ENCODE results near the gene UGT3A1.
"Not testable (repeated sequence)": the region's sequence is repeated elsewhere in the genome, so short reads cannot be mapped to it uniquely, and the experiment has no call there.

UGT3A1 gene

GRCh38 chr5:35990520-35990919 lies 670 bp downstream of the UGT3A1 start:
- Histone ChIP-seq H3K9ac (ENCODE audit: low read length in 2 of 2) (no peak overlapping the region), H3K27ac (ENCODE audit: low read length) (no peak overlapping the region), H3K36me3 (ENCODE audit: control insufficient read depth in 2 of 2, insufficient read depth in 2 of 2, low read length in 2 of 2) (no peaks in the 10 kb centered on the region)

GRCh38 chr5:35988529-35988928 lies 2.7 kb downstream of the UGT3A1 start:
- Histone ChIP-seq H3K4me3 (ENCODE audit: low read length in 2 of 2) (no peak overlapping the region), H3K4me1 (ENCODE audit: control insufficient read depth, insufficient read depth, low read length) (no peaks in the 10 kb centered on the region), H3K9me3 (ENCODE audit: control insufficient read depth in 2 of 2, low read length in 2 of 2) (no peaks in the 10 kb centered on the region), H3K27me3 (ENCODE audit: control insufficient read depth in 1 of 2, insufficient read depth in 2 of 2, low read length in 2 of 2) (peaks cover 0 to 3% of the 10 kb centered on the region in 2 donors), H3K9ac (ENCODE audit: low read length in 2 of 2) (no peak overlapping the region), H3K27ac (ENCODE audit: low read length) (no peak overlapping the region), H3K36me3 (ENCODE audit: control insufficient read depth in 2 of 2, insufficient read depth in 2 of 2, low read length in 2 of 2) (no peaks in the 10 kb centered on the region)

More at GRCh38 chr5:35990520-35990919, 670 bp downstream of the UGT3A1 start:
- no peaks in the 10 kb centered on the region for H3K9me3 ChIP-seq (ENCODE audit: control insufficient read depth in 2 of 2, low read length in 2 of 2)
- peaks cover 0 to 3% of the 10 kb centered on the region in 2 donors for H3K27me3 ChIP-seq (ENCODE audit: control insufficient read depth in 1 of 2, insufficient read depth in 2 of 2, low read length in 2 of 2)
- no peak overlapping the region for H3K4me3 ChIP-seq (ENCODE audit: low read length in 2 of 2)
- H3K4me1 ChIP-seq (ENCODE audit: control insufficient read depth, insufficient read depth, low read length) = no peaks in the 10 kb centered on the region

- Histone ChIP-seq H3K27ac (ENCODE audit: low read length) (no peak overlapping the region), H3K4me3 (ENCODE audit: low read length in 2 of 2) (no peak overlapping the region), H3K9ac (ENCODE audit: low read length in 2 of 2) (no peak overlapping the region), H3K9me3 (ENCODE audit: control insufficient read depth in 2 of 2, low read length in 2 of 2) (no peaks in the 10 kb centered on the region), H3K36me3 (ENCODE audit: control insufficient read depth in 2 of 2, insufficient read depth in 2 of 2, low read length in 2 of 2) (no peaks in the 10 kb centered on the region), H3K27me3 (ENCODE audit: control insufficient read depth in 1 of 2, insufficient read depth in 2 of 2, low read length in 2 of 2) (peaks cover 0 to 3% of the 10 kb centered on the region in 2 donors), H3K4me1 (ENCODE audit: control insufficient read depth, insufficient read depth, low read length) (no peaks in the 10 kb centered on the region)
Observed at GRCh38 chr5:35987776-35988175, 3.4 kb downstream of the UGT3A1 start.

GRCh38 chr5:35979715-35980114 lies 11.5 kb downstream of the UGT3A1 start:
- no peak overlapping the region for H3K4me3 ChIP-seq (ENCODE audit: low read length in 2 of 2)
- no peak overlapping the region for H3K27ac ChIP-seq (ENCODE audit: low read length)
- H3K4me1 ChIP-seq (ENCODE audit: control insufficient read depth, insufficient read depth, low read length) = no peaks in the 10 kb centered on the region
- H3K36me3 ChIP-seq (ENCODE audit: control insufficient read depth in 2 of 2, insufficient read depth in 2 of 2, low read length in 2 of 2) = no peaks in the 10 kb centered on the region
- no peaks in the 10 kb centered on the region for H3K9me3 ChIP-seq (ENCODE audit: control insufficient read depth in 2 of 2, low read length in 2 of 2)
- H3K27me3 ChIP-seq (ENCODE audit: control insufficient read depth in 1 of 2, insufficient read depth in 2 of 2, low read length in 2 of 2) = no peaks in the 10 kb centered on the region
- no peak overlapping the region for H3K9ac ChIP-seq (ENCODE audit: low read length in 2 of 2)

GRCh38 chr5:35976859-35977258 lies 14.3 kb downstream of the UGT3A1 start:
- not testable (repeated sequence) for H3K4me1 ChIP-seq (ENCODE audit: control insufficient read depth, insufficient read depth, low read length); H3K27me3 ChIP-seq (ENCODE audit: control insufficient read depth in 1 of 2, insufficient read depth in 2 of 2, low read length in 2 of 2); H3K9ac ChIP-seq (ENCODE audit: low read length in 2 of 2); H3K27ac ChIP-seq (ENCODE audit: low read length); H3K9me3 ChIP-seq (ENCODE audit: control insufficient read depth in 2 of 2, low read length in 2 of 2); H3K4me3 ChIP-seq (ENCODE audit: low read length in 2 of 2); H3K36me3 ChIP-seq (ENCODE audit: control insufficient read depth in 2 of 2, insufficient read depth in 2 of 2, low read length in 2 of 2)

- H3K9me3 ChIP-seq (ENCODE audit: control insufficient read depth in 2 of 2, low read length in 2 of 2) = no peaks in the 10 kb centered on the region
- H3K4me3 ChIP-seq (ENCODE audit: low read length in 2 of 2) = no peak overlapping the region
- no peak overlapping the region for H3K9ac ChIP-seq (ENCODE audit: low read length in 2 of 2)
- no peaks in the 10 kb centered on the region for H3K4me1 ChIP-seq (ENCODE audit: control insufficient read depth, insufficient read depth, low read length)
- no peaks in the 10 kb centered on the region for H3K27me3 ChIP-seq (ENCODE audit: control insufficient read depth in 1 of 2, insufficient read depth in 2 of 2, low read length in 2 of 2)
- H3K36me3 ChIP-seq (ENCODE audit: control insufficient read depth in 2 of 2, insufficient read depth in 2 of 2, low read length in 2 of 2) = no peaks in the 10 kb centered on the region
- H3K27ac ChIP-seq (ENCODE audit: low read length) = no peak overlapping the region
Observed at GRCh38 chr5:35974570-35974969, 16.6 kb downstream of the UGT3A1 start.

- Histone ChIP-seq H3K27me3 (ENCODE audit: control insufficient read depth in 1 of 2, insufficient read depth in 2 of 2, low read length in 2 of 2) (no peaks in the 10 kb centered on the region), H3K9ac (ENCODE audit: low read length in 2 of 2) (no peak overlapping the region), H3K4me1 (ENCODE audit: control insufficient read depth, insufficient read depth, low read length) (no peaks in the 10 kb centered on the region), H3K4me3 (ENCODE audit: low read length in 2 of 2) (no peak overlapping the region), H3K36me3 (ENCODE audit: control insufficient read depth in 2 of 2, insufficient read depth in 2 of 2, low read length in 2 of 2) (no peaks in the 10 kb centered on the region), H3K9me3 (ENCODE audit: control insufficient read depth in 2 of 2, low read length in 2 of 2) (no peaks in the 10 kb centered on the region), H3K27ac (ENCODE audit: low read length) (no peak overlapping the region)
Observed at GRCh38 chr5:35971878-35972210, 19.3 kb downstream of the UGT3A1 start.

GRCh38 chr5:35971186-35971877 lies 19.9 kb downstream of the UGT3A1 start:
- H3K36me3 ChIP-seq (ENCODE audit: control insufficient read depth in 2 of 2, insufficient read depth in 2 of 2, low read length in 2 of 2) = no peaks in the 10 kb centered on the region
- no peak overlapping the region for H3K4me3 ChIP-seq (ENCODE audit: low read length in 2 of 2)
- no peak overlapping the region for H3K9ac ChIP-seq (ENCODE audit: low read length in 2 of 2)
- no peaks in the 10 kb centered on the region for H3K4me1 ChIP-seq (ENCODE audit: control insufficient read depth, insufficient read depth, low read length)
- no peaks in the 10 kb centered on the region for H3K27me3 ChIP-seq (ENCODE audit: control insufficient read depth in 1 of 2, insufficient read depth in 2 of 2, low read length in 2 of 2)
- H3K27ac ChIP-seq (ENCODE audit: low read length) = no peak overlapping the region
- no peaks in the 10 kb centered on the region for H3K9me3 ChIP-seq (ENCODE audit: control insufficient read depth in 2 of 2, low read length in 2 of 2)

- H3K4me3 ChIP-seq (ENCODE audit: low read length in 2 of 2) = no peak overlapping the region
- no peaks in the 10 kb centered on the region for H3K4me1 ChIP-seq (ENCODE audit: control insufficient read depth, insufficient read depth, low read length)
- no peaks in the 10 kb centered on the region for H3K27me3 ChIP-seq (ENCODE audit: control insufficient read depth in 1 of 2, insufficient read depth in 2 of 2, low read length in 2 of 2)
- no peak overlapping the region for H3K9ac ChIP-seq (ENCODE audit: low read length in 2 of 2)
- no peak overlapping the region for H3K27ac ChIP-seq (ENCODE audit: low read length)
- H3K36me3 ChIP-seq (ENCODE audit: control insufficient read depth in 2 of 2, insufficient read depth in 2 of 2, low read length in 2 of 2) = no peaks in the 10 kb centered on the region
- H3K9me3 ChIP-seq (ENCODE audit: control insufficient read depth in 2 of 2, low read length in 2 of 2) = no peaks in the 10 kb centered on the region
Observed at GRCh38 chr5:35963381-35963843, 27.8 kb downstream of the UGT3A1 start.

- H3K4me1 ChIP-seq (ENCODE audit: control insufficient read depth, insufficient read depth, low read length) = no peaks in the 10 kb centered on the region
- no peak overlapping the region for H3K9ac ChIP-seq (ENCODE audit: low read length in 2 of 2)
- H3K27ac ChIP-seq (ENCODE audit: low read length) = no peak overlapping the region
- no peaks in the 10 kb centered on the region for H3K9me3 ChIP-seq (ENCODE audit: control insufficient read depth in 2 of 2, low read length in 2 of 2)
- no peaks in the 10 kb centered on the region for H3K27me3 ChIP-seq (ENCODE audit: control insufficient read depth in 1 of 2, insufficient read depth in 2 of 2, low read length in 2 of 2)
- H3K36me3 ChIP-seq (ENCODE audit: control insufficient read depth in 2 of 2, insufficient read depth in 2 of 2, low read length in 2 of 2) = no peaks in the 10 kb centered on the region
- H3K4me3 ChIP-seq (ENCODE audit: low read length in 2 of 2) = no peak overlapping the region
Observed at GRCh38 chr5:35960328-35960727, 30.9 kb downstream of the UGT3A1 start.

GRCh38 chr5:35956429-35956828 lies 34.8 kb downstream of the UGT3A1 start:
- no peak overlapping the region for H3K27ac ChIP-seq (ENCODE audit: low read length)
- H3K36me3 ChIP-seq (ENCODE audit: control insufficient read depth in 2 of 2, insufficient read depth in 2 of 2, low read length in 2 of 2) = no peaks in the 10 kb centered on the region
- H3K9ac ChIP-seq (ENCODE audit: low read length in 2 of 2) = no peak overlapping the region
- H3K27me3 ChIP-seq (ENCODE audit: control insufficient read depth in 1 of 2, insufficient read depth in 2 of 2, low read length in 2 of 2) = no peaks in the 10 kb centered on the region
- H3K4me3 ChIP-seq (ENCODE audit: low read length in 2 of 2) = no peak overlapping the region
- no peaks in the 10 kb centered on the region for H3K9me3 ChIP-seq (ENCODE audit: control insufficient read depth in 2 of 2, low read length in 2 of 2)
- no peaks in the 10 kb centered on the region for H3K4me1 ChIP-seq (ENCODE audit: control insufficient read depth, insufficient read depth, low read length)
